Loucy (cell line): ENCODE data around the gene CD300LG.
"Not testable (repeated sequence)": the region's sequence is repeated elsewhere in the genome, so short reads cannot be mapped to it uniquely, and the experiment has no call there.

ENCODE experiments used
- H2AFZ ChIP-seq: fragments of 200-600 bp; sonication (generic); 2 replicates; pipeline ENCODE4 v1.6.0; 2016; ENCODE audit warnings: antibody characterized with exemption, mild to moderate bottlenecking, low read length, moderate library complexity
- H3F3A ChIP-seq: fragments of 200-600 bp; 2 replicates; pipeline ENCODE4 v1.6.0; 2016; ENCODE audit warnings: antibody characterized with exemption, low read depth, mild to moderate bottlenecking
- H3K27me3 ChIP-seq: fragments of 200-600 bp; sonication (generic); 2 replicates; pipeline ENCODE4 v1.6.1; 2014; ENCODE audit warnings: low read length, mild to moderate bottlenecking; ENCODE audit not compliant: insufficient read depth, poor library complexity, severe bottlenecking
- H3K36me3 ChIP-seq: fragments of 200-600 bp; sonication (generic); 2 replicates; pipeline ENCODE4 v1.6.1; 2016; ENCODE audit warnings: low read length; ENCODE audit not compliant: insufficient read depth
- H3K4me1 ChIP-seq: fragments of 200-600 bp; sonication (generic); 2 replicates; pipeline ENCODE4 v1.5.1; 2014; ENCODE audit warnings: low read length, mild to moderate bottlenecking; ENCODE audit not compliant: insufficient read depth, poor library complexity, severe bottlenecking
- H3K4me2 ChIP-seq: fragments of 200-600 bp; sonication (generic); 2 replicates; pipeline ENCODE4 v1.6.0; 2014; ENCODE audit warnings: antibody characterized with exemption, low read length, low read depth, mild to moderate bottlenecking; ENCODE audit not compliant: poor library complexity, severe bottlenecking
- H3K4me3 ChIP-seq: fragments of 200-600 bp; sonication (generic); 2 replicates; pipeline ENCODE4 v1.5.1; 2014; ENCODE audit warnings: low read length, mild to moderate bottlenecking, mixed read lengths; ENCODE audit not compliant: poor library complexity, severe bottlenecking
- H3K79me2 ChIP-seq: fragments of 200-600 bp; sonication (generic); 2 replicates; pipeline ENCODE4 v1.6.1; 2014; ENCODE audit warnings: low read length; ENCODE audit not compliant: insufficient read depth
- H3K9ac ChIP-seq: fragments of 200-600 bp; sonication (generic); 2 replicates; pipeline ENCODE4 v1.6.0; 2014; ENCODE audit warnings: mild to moderate bottlenecking, low read depth, low read length, moderate library complexity; ENCODE audit not compliant: poor library complexity, severe bottlenecking
- H3K9me2 ChIP-seq: fragments of 200-600 bp; sonication (generic); replicated peaks from 2 replicates; pipeline ENCODE4 v1.6.1; 2016; ENCODE audit warnings: low read depth, low read length, mixed read lengths
- H3K9me3 ChIP-seq: fragments of 200-600 bp; sonication (generic); 2 replicates; pipeline ENCODE4 v1.6.1; 2014; ENCODE audit warnings: mild to moderate bottlenecking, antibody characterized with exemption, low read length, low read depth; ENCODE audit not compliant: insufficient read depth
- H4K20me1 ChIP-seq: fragments of 200-600 bp; sonication (generic); 2 replicates; pipeline ENCODE4 v1.6.0; 2014; ENCODE audit warnings: antibody characterized with exemption, low read length, mild to moderate bottlenecking; ENCODE audit not compliant: insufficient read depth, poor library complexity, severe bottlenecking
- CTCF ChIP-seq: fragments of 200-600 bp; sonication (generic); conservative IDR thresholded peaks from 2 replicates; pipeline ENCODE4 v1.5.1; 2014; ENCODE audit warnings: mild to moderate bottlenecking, antibody characterized with exemption, low read length
- EZH2phosphoT487 ChIP-seq: fragments of 200-600 bp; IDR thresholded peaks from 2 replicates; pipeline ENCODE4 v1.6.1; 2018; ENCODE audit warnings: antibody characterized with exemption, mild to moderate bottlenecking, moderate library complexity, borderline replicate concordance

The CD300LG gene

GRCh38 chr17:43891851-43892646, 45.1 kb downstream of the CD300LG start:
- Histone ChIP-seq H3K9ac (no peak overlapping the region), H3K4me3 (no peak overlapping the region), H3K79me2 (no peaks in the 10 kb centered on the region), H4K20me1 (no peaks in the 10 kb centered on the region), H3K9me2 (no peaks in the 10 kb centered on the region), H3K27me3 (no peaks in the 10 kb centered on the region), H3K9me3 (no peaks in the 10 kb centered on the region), H3K36me3 (no peaks in the 10 kb centered on the region), H3K4me2 (no peak overlapping the region), H2AFZ (no peak overlapping the region), H3F3A (no peaks in the 10 kb centered on the region), H3K4me1 (no peaks in the 10 kb centered on the region)
- TF ChIP-seq EZH2phosphoT487 (no peak), CTCF (no peak)

- Histone ChIP-seq H3K9me3 (no peaks in the 10 kb centered on the region), H3K4me3 (no peak overlapping the region), H3K36me3 (no peaks in the 10 kb centered on the region), H4K20me1 (no peaks in the 10 kb centered on the region), H2AFZ (no peak overlapping the region), H3K27me3 (no peaks in the 10 kb centered on the region), H3F3A (no peaks in the 10 kb centered on the region), H3K79me2 (no peaks in the 10 kb centered on the region), H3K9ac (no peak overlapping the region), H3K9me2 (no peaks in the 10 kb centered on the region), H3K4me2 (no peak overlapping the region), H3K4me1 (no peaks in the 10 kb centered on the region)
- TF ChIP-seq CTCF (no peak), EZH2phosphoT487 (no peak)
Observed at GRCh38 chr17:43892647-43892952, 45.6 kb downstream of the CD300LG start.

GRCh38 chr17:43894494-43894893, 47.5 kb downstream of the CD300LG start:
- not testable (repeated sequence) for H3K9me3 ChIP-seq, H3K4me2 ChIP-seq, H3K9me2 ChIP-seq, H3K36me3 ChIP-seq, H3K4me1 ChIP-seq, H3K27me3 ChIP-seq, H2AFZ ChIP-seq, H4K20me1 ChIP-seq, H3K4me3 ChIP-seq, H3K79me2 ChIP-seq, H3F3A ChIP-seq, H3K9ac ChIP-seq

GRCh38 chr17:43897831-43898230, 50.9 kb downstream of the CD300LG start:
- Histone ChIP-seq H3K36me3 (no peaks in the 10 kb centered on the region), H3K4me3 (no peak overlapping the region), H3K4me2 (peak overlapping the region; percentile 31), H3K9ac (no peak overlapping the region), H3F3A (no peaks in the 10 kb centered on the region), H4K20me1 (no peaks in the 10 kb centered on the region), H2AFZ (no peak overlapping the region), H3K79me2 (peaks cover 5% of the 10 kb centered on the region; the same call in 1 of the 2 replicates), H3K4me1 (peaks cover 25% of the 10 kb centered on the region), H3K27me3 (no peaks in the 10 kb centered on the region), H3K9me3 (no peaks in the 10 kb centered on the region), H3K9me2 (no peaks in the 10 kb centered on the region)
- TF ChIP-seq CTCF, result no peak
- TF ChIP-seq EZH2phosphoT487, result no peak
